NCI-H2171 treated with DMSO at 0.1 percent for 48 hours (cell line): ENCODE results near the gene SPINDOC.
"Not testable (repeated sequence)": the region's sequence is repeated elsewhere in the genome, so short reads cannot be mapped to it uniquely, and the experiment has no call there.

Experiments used
- DNase-seq: peaks from one replicate; lab custom pipeline; 2025; lab: John Stamatoyannopoulos, UW

SPINDOC gene

DNA sequence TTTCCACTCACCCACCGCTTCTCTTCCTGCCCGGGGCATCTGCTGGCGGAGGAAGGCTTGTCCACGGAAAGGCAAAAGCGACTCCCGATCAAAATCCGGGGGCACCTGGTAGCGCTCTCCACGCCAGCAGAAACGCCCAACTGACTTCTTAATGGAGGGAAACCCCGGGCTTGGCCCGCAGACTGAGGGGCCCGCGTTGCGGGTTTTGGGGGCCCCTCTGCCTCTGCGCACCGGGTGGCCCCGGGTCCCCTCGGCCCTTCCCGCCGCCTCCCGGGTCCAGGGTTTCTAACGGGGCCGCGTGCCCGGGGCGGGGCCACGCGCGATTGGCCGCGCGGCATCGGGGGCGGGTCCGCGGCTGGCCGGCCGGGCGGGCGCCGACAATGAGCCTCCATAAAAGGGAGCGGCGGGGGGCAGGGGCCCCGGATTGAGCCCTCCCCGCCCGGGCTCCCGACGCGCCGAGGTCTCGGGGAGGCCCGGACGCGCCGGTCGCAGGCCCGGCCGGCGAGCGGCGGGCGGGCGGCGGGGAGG is at the start of gene SPINDOC:
SPINDOC (plus strand) TSS at position 422 of the 528 bp plus-strand sequence. CDS start 231 bp downstream, outside the sequence.
- DNase-seq, result peak; percentile 48

- no peak for DNase-seq
Measured at GRCh38 chr11:63763496-63764339, 49.5 kb upstream of the SPINDOC start.

DNA sequence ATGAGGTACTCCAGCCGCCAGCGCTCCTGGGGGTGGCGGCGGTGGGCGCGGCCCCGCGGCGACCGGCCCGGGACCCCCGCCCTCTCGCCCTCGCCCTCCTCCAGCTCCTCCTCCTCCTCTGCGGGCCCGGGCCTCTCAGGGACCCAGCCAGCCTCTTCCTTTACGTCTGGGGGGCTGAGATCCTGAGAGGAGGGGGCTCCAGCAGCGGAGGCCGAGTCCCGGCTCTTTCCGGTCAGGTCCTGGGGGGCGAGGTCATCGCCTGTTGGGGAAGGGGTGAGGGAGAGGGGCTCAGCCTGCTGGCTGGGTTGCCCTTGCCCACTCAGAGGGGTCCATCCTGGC is 48.9 kb upstream of the SPINDOC start:
- DNase-seq, result no peak

GRCh38 chr11:63764679-63765647 is 48.3 kb upstream of the SPINDOC start:
- DNase-seq, result no peak

DNA sequence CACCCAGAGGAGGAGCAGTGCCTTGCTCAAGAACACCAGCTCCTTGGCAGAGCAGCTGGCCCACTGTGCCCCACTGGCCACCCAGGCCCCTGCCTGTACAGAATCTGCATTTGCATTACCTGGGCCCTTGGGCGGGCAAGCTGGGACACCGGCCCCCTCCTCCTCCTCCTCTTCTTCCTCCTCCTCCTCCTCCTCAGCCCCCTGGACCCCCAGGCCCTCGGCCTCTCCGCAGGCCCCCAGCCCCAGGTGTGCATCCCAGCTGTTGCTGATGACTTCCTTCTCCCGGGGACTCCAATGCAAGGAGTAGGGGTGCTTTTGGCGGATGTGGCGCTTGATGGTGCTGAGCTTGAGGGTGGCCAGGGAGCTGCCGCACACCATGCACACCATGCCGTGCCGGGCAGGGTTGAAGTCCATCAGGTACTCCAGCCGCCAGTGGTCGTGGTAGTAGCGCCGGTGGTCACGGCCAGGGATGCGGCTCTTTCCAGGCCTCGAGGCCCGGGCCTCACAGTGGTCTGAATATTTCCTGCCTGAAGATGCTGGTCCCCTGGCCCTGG is 47.5 kb upstream of the SPINDOC start:
- DNase-seq, result no peak

GRCh38 chr11:63766531-63767235 is 46.6 kb upstream of the SPINDOC start:
- no peak for DNase-seq

- DNase-seq, result no peak
Measured at GRCh38 chr11:63767267-63767564, 46.0 kb upstream of the SPINDOC start.

DNA sequence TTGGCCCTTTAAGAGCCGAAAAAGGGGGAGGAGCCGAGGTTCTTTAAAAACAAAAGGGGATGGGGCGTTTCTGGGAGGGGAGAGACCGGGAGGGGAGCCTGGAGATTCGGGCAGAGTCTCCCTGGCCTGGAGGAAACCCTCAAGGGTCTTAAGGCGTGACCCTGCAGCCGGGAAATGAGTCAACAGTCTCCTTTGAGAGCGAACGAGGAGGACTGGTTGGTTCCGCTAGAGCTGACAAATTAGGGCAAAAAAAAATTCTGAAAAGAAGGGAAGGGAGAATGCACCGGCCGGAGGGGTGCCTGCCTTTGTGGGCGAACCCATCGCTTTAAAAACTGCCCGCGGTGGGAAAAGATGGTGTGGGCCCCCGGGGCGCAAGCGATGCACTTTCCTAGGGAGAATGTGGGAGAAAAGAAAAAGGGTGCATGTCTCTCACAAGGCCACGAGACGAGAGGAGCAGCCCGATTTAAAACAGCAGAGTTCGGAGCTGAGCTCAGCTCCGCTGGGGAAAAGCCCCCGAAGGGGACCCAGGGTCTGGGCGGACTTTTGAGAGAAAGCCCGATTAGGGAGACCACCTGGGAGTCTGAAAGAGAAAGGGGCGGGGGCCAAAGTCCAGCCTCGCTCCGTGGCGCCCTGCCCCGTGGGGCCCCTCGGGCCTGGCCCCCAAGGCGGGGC is 45.6 kb upstream of the SPINDOC start:
- DNase-seq, result peak; percentile 38

DNA sequence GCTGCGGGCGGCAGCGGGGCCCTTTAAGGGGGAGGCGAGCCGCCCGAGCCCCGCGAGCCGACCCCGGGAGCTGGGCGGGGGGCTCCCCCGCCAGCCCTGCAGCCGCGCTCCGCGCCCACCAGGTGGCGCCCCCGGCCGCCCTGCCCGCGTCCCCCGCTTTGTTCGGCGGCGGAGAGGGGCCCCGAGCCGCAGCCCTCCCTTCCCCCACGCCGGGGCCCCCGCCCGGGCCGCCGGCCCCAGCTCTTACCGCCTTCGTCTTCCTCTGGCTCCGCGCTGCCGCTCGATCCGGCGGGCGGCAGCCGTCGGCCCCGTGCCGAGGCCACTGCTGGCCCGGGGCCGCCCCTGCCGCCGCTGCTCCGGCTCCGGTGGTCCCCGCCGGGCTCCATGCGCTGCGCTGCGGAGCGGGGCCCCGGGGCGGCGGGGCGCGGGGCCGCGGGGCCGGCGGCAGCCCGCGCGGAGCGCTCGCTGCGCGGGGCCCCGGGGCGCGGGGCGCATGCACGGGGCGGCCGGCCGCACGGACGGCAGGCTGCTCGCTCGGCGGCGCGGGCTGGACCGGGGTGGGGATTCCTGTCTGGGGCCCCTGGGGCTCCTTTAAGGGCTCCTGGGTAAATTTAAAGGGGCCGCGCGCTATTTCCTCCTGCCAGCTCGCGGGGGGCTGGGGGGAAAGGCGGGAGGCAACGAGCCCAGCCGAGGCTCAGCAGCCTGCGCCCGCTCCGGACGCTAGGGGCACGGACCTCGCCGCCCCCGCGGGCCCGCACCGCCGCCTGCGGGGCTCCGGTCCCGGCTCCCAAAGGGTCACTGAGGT is 44.8 kb upstream of the SPINDOC start, which contains the start of gene ZFTA:
ZFTA (minus strand) TSS at position 539 of the 805 bp plus-strand sequence; CDS start at position 386, 153 bp downstream.
- DNase-seq, result peak; percentile 55

DNA sequence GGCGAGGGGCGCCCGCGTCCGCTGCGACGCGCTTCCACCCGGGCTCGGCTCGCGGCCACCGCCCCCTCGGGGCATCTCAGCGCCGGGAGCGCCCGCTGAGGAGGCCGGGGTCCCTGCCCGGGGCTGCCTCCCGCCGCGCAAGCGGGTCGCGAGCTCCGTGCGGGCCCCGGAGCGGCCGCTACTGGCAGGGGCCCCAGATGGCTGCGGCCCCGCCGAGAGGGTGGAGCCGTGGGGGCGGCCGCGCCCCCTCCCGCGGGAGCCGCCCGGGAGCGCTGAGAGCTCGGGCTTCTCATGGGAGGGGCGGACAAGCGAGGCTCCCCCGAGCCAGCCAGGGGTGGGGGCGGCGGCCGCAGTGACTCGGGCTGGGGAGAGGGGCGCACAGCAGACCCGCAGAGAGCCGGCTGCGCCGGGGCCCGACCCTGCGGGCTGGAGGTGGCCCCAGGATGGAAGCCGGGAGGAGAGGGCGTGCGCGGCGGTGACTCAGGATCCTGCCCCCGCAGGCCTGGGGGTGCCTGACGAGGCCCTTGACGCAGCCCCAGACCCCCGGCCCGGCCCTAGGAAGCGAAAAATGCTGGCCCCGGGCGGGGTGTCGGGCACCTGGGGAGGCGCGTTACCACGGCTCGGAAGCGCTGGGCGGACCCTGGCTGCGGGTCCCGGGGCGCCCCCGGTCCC is 44.1 kb upstream of the SPINDOC start:
- DNase-seq, result no peak

DNA sequence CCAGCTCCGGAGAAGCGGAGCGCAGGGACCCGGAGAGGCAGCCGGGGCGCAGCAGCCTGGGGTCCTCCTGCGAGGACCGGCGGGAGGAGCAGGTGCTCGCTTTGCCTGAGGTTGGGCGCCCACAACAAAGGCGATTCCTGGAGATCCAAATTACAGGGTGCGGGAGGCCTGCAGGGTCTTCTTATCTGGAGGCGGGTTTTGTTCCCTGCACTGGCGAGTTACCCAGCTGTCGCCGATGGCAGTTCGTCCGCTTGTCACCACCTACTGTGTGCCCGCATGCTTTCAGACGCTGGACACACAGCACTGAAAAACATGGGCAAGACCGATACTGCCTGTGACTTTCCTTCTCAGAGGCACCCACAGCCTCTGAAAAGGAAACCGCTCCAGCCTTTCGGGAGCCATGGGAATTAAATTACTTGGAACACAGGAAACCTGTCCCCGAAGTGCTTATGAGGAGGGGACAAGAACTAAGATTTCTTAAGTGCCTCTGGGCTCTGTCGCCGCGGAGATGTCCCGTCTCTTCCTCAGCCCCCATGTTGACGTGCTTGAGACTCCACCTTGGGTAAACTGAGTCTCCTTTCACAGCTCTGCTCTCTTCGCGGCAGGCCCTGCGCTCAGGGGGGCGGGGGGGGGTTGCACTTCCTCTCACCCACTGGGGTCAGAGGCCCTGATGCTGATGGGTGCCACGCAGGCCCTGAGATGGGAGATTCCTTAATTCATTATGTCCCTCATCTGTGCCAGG is 43.4 kb upstream of the SPINDOC start:
- peak; percentile 19 for DNase-seq

GRCh38 chr11:63770763-63771162 is 42.5 kb upstream of the SPINDOC start:
- DNase-seq, result no peak

- not testable (repeated sequence) for DNase-seq
Measured at GRCh38 chr11:63771741-63772318, 41.4 kb upstream of the SPINDOC start.

- DNase-seq, result no peak
Measured at GRCh38 chr11:63775191-63775590, 38.1 kb upstream of the SPINDOC start.

DNA sequence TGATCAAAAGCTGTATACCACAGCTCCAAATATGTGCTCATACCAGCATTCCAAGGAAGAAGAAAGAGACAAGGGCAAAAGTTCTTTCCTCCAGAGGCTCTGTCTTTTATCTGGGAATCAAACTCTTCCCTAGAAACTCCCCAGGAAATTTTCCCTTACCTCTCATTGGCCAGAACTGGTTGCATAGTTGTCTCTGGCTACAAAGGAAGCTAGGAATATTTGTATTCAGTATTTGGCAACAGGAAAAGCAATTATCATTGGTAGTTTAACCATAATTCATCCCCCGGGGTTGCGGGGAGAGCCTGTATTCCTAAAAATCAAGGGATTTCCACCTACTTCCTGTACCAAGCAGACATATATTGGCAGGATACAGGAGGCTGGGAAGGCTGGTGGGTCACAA is 34.2 kb upstream of the SPINDOC start:
- no peak for DNase-seq

DNA sequence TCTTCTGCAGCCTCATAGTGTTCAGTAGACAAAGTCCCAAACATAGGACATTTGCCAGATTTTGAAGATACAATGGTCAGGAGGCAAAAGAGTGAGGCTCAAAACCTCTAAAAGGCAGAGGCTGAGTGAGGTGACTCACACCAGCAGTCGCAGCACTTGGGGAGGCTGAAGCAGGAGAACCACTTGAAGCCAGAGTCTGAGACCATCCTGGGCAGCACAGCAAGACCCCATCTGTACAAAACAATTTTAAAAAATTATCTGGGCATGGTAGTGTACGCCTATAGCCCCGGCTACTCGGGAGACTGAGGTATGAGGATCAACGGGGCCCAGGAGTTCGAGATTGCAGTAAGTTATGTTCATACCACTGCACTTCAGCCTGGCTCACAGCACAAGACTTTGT is 30.5 kb upstream of the SPINDOC start:
- DNase-seq, result no peak

- no peak for DNase-seq
Measured at GRCh38 chr11:63783925-63784592, 29.2 kb upstream of the SPINDOC start.

DNA sequence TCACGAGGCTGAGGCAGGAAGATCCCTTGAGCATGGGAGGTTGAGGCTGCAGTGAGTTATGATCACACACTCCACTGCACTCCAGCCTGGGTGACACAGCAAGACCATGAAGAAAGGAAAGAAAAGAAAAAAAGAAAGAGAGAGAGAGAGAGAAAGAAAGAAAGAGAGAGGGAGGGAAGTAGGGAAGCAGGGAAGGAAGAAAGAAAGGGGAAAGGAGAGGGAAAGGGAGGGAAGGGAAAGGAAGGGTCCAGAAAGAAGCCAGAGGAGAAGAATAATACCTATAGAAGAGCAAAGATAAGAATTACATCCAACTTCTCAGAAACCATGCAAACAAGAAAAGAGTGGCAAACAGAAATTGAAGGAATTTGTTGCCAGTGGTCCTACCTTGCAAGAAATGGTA is 27.4 kb upstream of the SPINDOC start:
- no peak for DNase-seq
